Measurements from ENCODE around the gene PXMP2. TPM values are rescaled to one million over a fixed set of nuclear protein-coding genes. Genes with fewer than 3 reads are reported as not detected.
"Not testable (repeated sequence)": the region's sequence is repeated elsewhere in the genome, so short reads cannot be mapped to it uniquely, and the experiment has no call there.

Gene PXMP2
- total RNA-seq, 6 experiments from 2014 or later = 91.5 to 216 (median 162) TPM

DNA sequence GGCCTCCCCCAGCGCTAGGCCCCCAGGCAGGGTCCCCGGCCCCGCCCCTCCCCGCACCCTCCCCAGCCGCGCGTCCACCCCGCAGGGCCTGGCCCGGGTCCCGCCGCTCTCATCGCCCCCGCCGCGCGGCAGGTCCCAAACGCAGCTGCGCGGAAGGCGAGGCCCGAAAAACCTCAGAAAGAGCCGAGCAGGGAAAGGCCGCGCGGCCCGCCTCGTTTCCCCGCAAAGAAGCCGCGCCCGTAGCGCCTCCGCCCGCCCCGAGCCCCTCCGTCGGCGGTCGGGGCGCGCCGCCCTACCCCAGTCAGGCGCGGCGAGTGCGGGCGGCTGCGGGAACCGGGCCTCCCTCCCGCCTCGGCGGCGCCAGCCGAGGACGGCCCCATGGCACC is 569 bp upstream of the PXMP2 start:
- H3K36me3 ChIP-seq = peaks cover 0 to 16% (median 6%) of the 10 kb centered on the region in 4 donors
- H3K4me3 ChIP-seq = peak overlapping the region; percentile 62 to 96 (median 62)
- H3K27me3 ChIP-seq = no peaks in the 10 kb centered on the region
- intact Hi-C loops (cut with DNase I) = no loop called here
- ATAC-seq (no peak), DNase-seq (no peak)
- 0% methylated on average over 11 of the region's 55 CpGs for WGBS (ENCODE audit: insufficient coverage, low coverage, low lambda C conversion rate, missing lambda C conversion rate)
- H3K27ac ChIP-seq = peak overlapping the region in 2 of 3 donors; percentile 50 to 94
- no peaks in the 10 kb centered on the region for H3K9me3 ChIP-seq
- H3K4me1 ChIP-seq = peaks cover 0 to 19% (median 9%) of the 10 kb centered on the region in 4 donors
- TF ChIP-seq POLR2A (IDR thresholded peaks at IDR 0.05) = no peak
- TF ChIP-seq, protein P1, sequence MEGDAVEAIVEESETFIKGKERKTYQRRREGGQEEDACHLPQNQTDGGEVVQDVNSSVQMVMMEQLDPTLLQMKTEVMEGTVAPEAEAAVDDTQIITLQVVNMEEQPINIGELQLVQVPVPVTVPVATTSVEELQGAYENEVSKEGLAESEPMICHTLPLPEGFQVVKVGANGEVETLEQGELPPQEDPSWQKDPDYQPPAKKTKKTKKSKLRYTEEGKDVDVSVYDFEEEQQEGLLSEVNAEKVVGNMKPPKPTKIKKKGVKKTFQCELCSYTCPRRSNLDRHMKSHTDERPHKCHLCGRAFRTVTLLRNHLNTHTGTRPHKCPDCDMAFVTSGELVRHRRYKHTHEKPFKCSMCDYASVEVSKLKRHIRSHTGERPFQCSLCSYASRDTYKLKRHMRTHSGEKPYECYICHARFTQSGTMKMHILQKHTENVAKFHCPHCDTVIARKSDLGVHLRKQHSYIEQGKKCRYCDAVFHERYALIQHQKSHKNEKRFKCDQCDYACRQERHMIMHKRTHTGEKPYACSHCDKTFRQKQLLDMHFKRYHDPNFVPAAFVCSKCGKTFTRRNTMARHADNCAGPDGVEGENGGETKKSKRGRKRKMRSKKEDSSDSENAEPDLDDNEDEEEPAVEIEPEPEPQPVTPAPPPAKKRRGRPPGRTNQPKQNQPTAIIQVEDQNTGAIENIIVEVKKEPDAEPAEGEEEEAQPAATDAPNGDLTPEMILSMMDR (IDR thresholded peaks at IDR 0.05) = no peak

GRCh38 chr12:132689227-132689626 is 1.8 kb downstream of the PXMP2 start:
- peak; percentile 67 to 79 (median 70) for ATAC-seq
- peak overlapping the region in 2 of 3 donors; percentile 43 to 50 for H3K4me3 ChIP-seq

DNA sequence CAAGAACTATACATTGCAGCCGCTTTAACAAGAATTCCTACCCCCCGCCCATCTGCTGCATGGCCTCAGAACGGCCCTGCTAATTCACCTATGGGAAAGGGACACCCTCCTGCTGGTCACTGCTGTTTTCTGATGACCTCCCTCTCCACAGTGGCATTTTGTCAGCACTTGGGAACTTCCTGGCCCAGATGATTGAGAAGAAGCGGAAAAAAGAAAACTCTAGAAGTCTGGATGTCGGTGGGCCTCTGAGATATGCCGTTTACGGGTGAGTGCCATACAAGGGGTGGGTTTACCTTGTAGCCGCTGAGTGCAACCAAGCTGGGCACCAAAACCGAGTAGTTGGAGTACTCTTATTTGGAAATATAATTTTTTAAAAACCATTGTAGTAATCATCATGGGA is 2.7 kb downstream of the PXMP2 start:
- no peak for ATAC-seq
- no peak for DNase-seq
- TF ChIP-seq, protein P1 (IDR thresholded peaks at IDR 0.05) = no peak
- TF ChIP-seq POLR2A (IDR thresholded peaks at IDR 0.05) = no peak
- H3K36me3 ChIP-seq = peaks cover 0 to 16% (median 6%) of the 10 kb centered on the region in 4 donors
- H3K4me1 ChIP-seq = peaks cover 0 to 20% (median 9%) of the 10 kb centered on the region in 4 donors
- no peaks in the 10 kb centered on the region for H3K27me3 ChIP-seq
- peak overlapping the region in 2 of 3 donors; percentile 34 to 64 for H3K27ac ChIP-seq
- no peak overlapping the region for H3K4me3 ChIP-seq
- intact Hi-C loops (cut with DNase I) = no loop called here
- 77% methylated on average over 8 of the region's 9 CpGs for WGBS (ENCODE audit: insufficient coverage, low coverage, low lambda C conversion rate, missing lambda C conversion rate)
- H3K9me3 ChIP-seq = no peaks in the 10 kb centered on the region

More at GRCh38 chr12:132689227-132689626, 1.8 kb downstream of the PXMP2 start:
- intact Hi-C loops (cut with DNase I) = no loop called here
- peaks cover 0 to 19% (median 9%) of the 10 kb centered on the region in 4 donors for H3K4me1 ChIP-seq
- 32% methylated on average over 16 of the region's 18 CpGs for WGBS (ENCODE audit: insufficient coverage, low coverage, low lambda C conversion rate, missing lambda C conversion rate)
- peaks cover 0 to 16% (median 6%) of the 10 kb centered on the region in 4 donors for H3K36me3 ChIP-seq
- H3K27ac ChIP-seq = peak overlapping the region in 2 of 3 donors; percentile 34 to 64
- DNase-seq = peak; percentile 60 to 92 (median 84)
- no peaks in the 10 kb centered on the region for H3K27me3 ChIP-seq
- H3K9me3 ChIP-seq = no peaks in the 10 kb centered on the region
- TF ChIP-seq, protein P1 (IDR thresholded peaks at IDR 0.05) = no peak

GRCh38 chr12:132692030-132692429 is 4.6 kb downstream of the PXMP2 start:
- H3K9me3 ChIP-seq; DNase-seq; ATAC-seq; H3K27me3 ChIP-seq; intact Hi-C loops (cut with DNase I); H3K4me3 ChIP-seq; H3K27ac ChIP-seq: not testable (repeated sequence)
- peaks cover 0 to 30% (median 11%) of the 10 kb centered on the region in 4 donors for H3K36me3 ChIP-seq
- H3K4me1 ChIP-seq = peaks cover 0 to 23% (median 4%) of the 10 kb centered on the region in 4 donors
- WGBS (ENCODE audit: insufficient coverage, low coverage, low lambda C conversion rate, missing lambda C conversion rate) = no CpG with 5 or more reads among the region's 3 CpGs

- H3K27me3 ChIP-seq; ATAC-seq; DNase-seq; H3K9me3 ChIP-seq; intact Hi-C loops (cut with DNase I); H3K4me3 ChIP-seq: not testable (repeated sequence)
- H3K27ac ChIP-seq = peak overlapping the region in 1 of 3 donors; percentile 65
- H3K36me3 ChIP-seq = peaks cover 0 to 44% (median 21%) of the 10 kb centered on the region in 4 donors
- no CpG with 5 or more reads among the region's 3 CpGs for WGBS (ENCODE audit: insufficient coverage, low coverage, low lambda C conversion rate, missing lambda C conversion rate)
- peaks cover 0 to 37% (median 9%) of the 10 kb centered on the region in 4 donors for H3K4me1 ChIP-seq
Measured at GRCh38 chr12:132694888-132695287, 7.5 kb downstream of the PXMP2 start.

Data from right lobe of liver (tissue), 6 donors.